Activated CD8-positive, alpha-beta memory T cell treated with anti-CD3 and anti-CD28 coated beads for 36 hours (primary cell): ENCODE results near the gene TNN. TPM values are rescaled to one million over a fixed set of nuclear protein-coding genes. Genes with fewer than 3 reads are reported as not detected.

Experiments
- CTCF ChIA-PET: fragments of 350-600 bp; sonication (Branson Sonifier 250); formaldehyde crosslinking; loops from one replicate; lab custom pipeline; 2021; ENCODE audit warnings: antibody characterized with exemption; lab: Charles Lee
- POLR2A ChIA-PET: fragments of 350-600 bp; sonication (Branson Sonifier 250); formaldehyde crosslinking; loops from one replicate; lab custom pipeline; 2021; ENCODE audit warnings: antibody characterized with exemption; lab: Charles Lee
- total RNA-seq, 2 experiments: library from RNA; stranded (reverse); gene quantifications; one replicate each; pipeline ENCODE4 v1.2.3, GENCODE V29; 2021

TNN gene
- total RNA-seq, 2 experiments from 2014 or later: 0.04 TPM; not detected in 1

- ChIA-PET POLR2A (no interaction called here), CTCF (interaction anchor here (1.3 kb wide), 1 partner anchor 14 kb away, joined by 3 read pairs; no protein-coding TSS in a partner anchor)
Observed at GRCh38 chr1:175183586-175183985, 116.0 kb downstream of the TNN start.

- POLR2A ChIA-PET: no interaction called here
- CTCF ChIA-PET: interaction anchor here (0.7 kb wide), 1 partner anchor 34 kb away, joined by 3 read pairs; no protein-coding TSS in a partner anchor
Observed at GRCh38 chr1:175185903-175186302, 118.3 kb downstream of the TNN start.

- ChIA-PET POLR2A (no interaction called here), CTCF (interaction anchor here (0.7 kb wide), 1 partner anchor 35 kb away, joined by 3 read pairs; no protein-coding TSS in a partner anchor)
Observed at GRCh38 chr1:175186433-175187160, 119.0 kb downstream of the TNN start.

- POLR2A ChIA-PET: no interaction called here
- CTCF ChIA-PET: interaction anchor here (0.6 to 1.1 kb wide), 4 partner anchors 9 to 34 kb away, joined by 3 to 4 read pairs (median 3); no protein-coding TSS in a partner anchor
Observed at GRCh38 chr1:175188936-175189335, 121.3 kb downstream of the TNN start.

GRCh38 chr1:175191659-175192058 is 124.0 kb downstream of the TNN start:
- ChIA-PET POLR2A (interaction anchor here (1.0 to 1.2 kb wide), 2 partner anchors 18 to 31 kb away, joined by 3 to 6 read pairs; no protein-coding TSS in a partner anchor), CTCF (interaction anchor here (0.9 to 2.1 kb wide), 3 partner anchors 12 to 45 kb away, joined by 4 to 13 read pairs (median 4); no protein-coding TSS in a partner anchor)

GRCh38 chr1:175192111-175192629 is 124.5 kb downstream of the TNN start:
- ChIA-PET POLR2A (interaction anchor here (1.0 to 1.2 kb wide), 2 partner anchors 17 to 32 kb away, joined by 3 to 6 read pairs; no protein-coding TSS in a partner anchor), CTCF (interaction anchor here (0.9 to 2.1 kb wide), 3 partner anchors 11 to 46 kb away, joined by 4 to 13 read pairs (median 4); no protein-coding TSS in a partner anchor)

- CTCF ChIA-PET: interaction anchor here (0.8 to 2.8 kb wide), 3 partner anchors 11 to 41 kb away, joined by 3 to 13 read pairs (median 10); no protein-coding TSS in a partner anchor
- POLR2A ChIA-PET: interaction anchor here (1.0 kb wide), 1 partner anchor 32 kb away, joined by 3 read pairs; no protein-coding TSS in a partner anchor
Observed at GRCh38 chr1:175192630-175193526, 125.2 kb downstream of the TNN start, which contains the start of gene KIAA0040. Gene KIAA0040 (minus strand): TSS chr1:175192776. CDS start chr1:175161013, 31,763 bp downstream.

GRCh38 chr1:175193527-175193910 is 125.9 kb downstream of the TNN start:
- ChIA-PET POLR2A (no interaction called here), CTCF (interaction anchor here (0.8 to 2.8 kb wide), 3 partner anchors 11 to 38 kb away, joined by 3 to 10 read pairs (median 3); no protein-coding TSS in a partner anchor)

- POLR2A ChIA-PET: no interaction called here
- CTCF ChIA-PET: interaction anchor here (2.8 kb wide), 1 partner anchor 9 kb away, joined by 10 read pairs; no protein-coding TSS in a partner anchor
Observed at GRCh38 chr1:175195281-175195680, 127.6 kb downstream of the TNN start.

- CTCF ChIA-PET: interaction anchor here (0.6 to 2.8 kb wide), 2 partner anchors 8 to 49 kb away, joined by 4 to 10 read pairs; no protein-coding TSS in a partner anchor
- POLR2A ChIA-PET: no interaction called here
Observed at GRCh38 chr1:175195798-175196197, 128.2 kb downstream of the TNN start.

GRCh38 chr1:175197531-175197930 is 129.9 kb downstream of the TNN start:
- POLR2A ChIA-PET: no interaction called here
- CTCF ChIA-PET: no interaction called here

Other genes with a start within 250 kb of the TNN start
- gene CACYBP, start 67.9 kb upstream of the TNN start, total RNA-seq: 100 to 1,000 TPM; 363 to 378 TPM
- 10 to 100 TPM; 43.7 to 44.7 TPM for gene MRPS14, start 44.4 kb upstream of the TNN start, total RNA-seq
- gene KIAA0040, start 124.9 kb downstream of the TNN start, total RNA-seq: 10 to 100 TPM; 29.2 to 31.8 TPM